ENCODE measurements around the gene LPIN3.

The LPIN3 gene

GRCh38 chr20:41349943-41350342 is 9.3 kb downstream of the LPIN3 start:
- no peak for DNase-seq

GRCh38 chr20:41350408-41350962 is 9.9 kb downstream of the LPIN3 start:
- DNase-seq: no peak

- no peak for DNase-seq
Measured at GRCh38 chr20:41352106-41352505, 11.5 kb downstream of the LPIN3 start.

- DNase-seq: no peak
Measured at GRCh38 chr20:41352666-41353065, 12.0 kb downstream of the LPIN3 start.

GRCh38 chr20:41353530-41353929 is 12.9 kb downstream of the LPIN3 start:
- no peak for DNase-seq

- no peak for DNase-seq
Measured at GRCh38 chr20:41355192-41355591, 14.6 kb downstream of the LPIN3 start.

- no peak for DNase-seq
Measured at GRCh38 chr20:41355598-41356203, 15.1 kb downstream of the LPIN3 start.

GRCh38 chr20:41356951-41357350 is 16.3 kb downstream of the LPIN3 start:
- DNase-seq: no peak

- DNase-seq: no peak
Measured at GRCh38 chr20:41357424-41358163, 17.0 kb downstream of the LPIN3 start.

GRCh38 chr20:41358230-41358629 is 17.6 kb downstream of the LPIN3 start:
- no peak for DNase-seq

GRCh38 chr20:41358717-41359116 is 18.1 kb downstream of the LPIN3 start:
- DNase-seq: no peak

GRCh38 chr20:41359541-41360011 is 19.0 kb downstream of the LPIN3 start:
- DNase-seq: no peak

GRCh38 chr20:41360831-41361756 is 20.5 kb downstream of the LPIN3 start:
- no peak for DNase-seq

GRCh38 chr20:41361757-41362747 is 21.4 kb downstream of the LPIN3 start:
- DNase-seq: no peak

GRCh38 chr20:41362748-41363140 is 22.1 kb downstream of the LPIN3 start:
- DNase-seq: no peak

- DNase-seq: no peak
Measured at GRCh38 chr20:41363601-41364000, 23.0 kb downstream of the LPIN3 start.

GRCh38 chr20:41364236-41364855 is 23.7 kb downstream of the LPIN3 start:
- no peak for DNase-seq

GRCh38 chr20:41364967-41365765 is 24.5 kb downstream of the LPIN3 start:
- no peak for DNase-seq

- DNase-seq: no peak
Measured at GRCh38 chr20:41365777-41366545, 25.3 kb downstream of the LPIN3 start.

Data from fibroblast of skin of scalp (primary cell).